Liver (tissue), 9 donors: ENCODE measurements around the gene CALY. TPM values are rescaled to one million over a fixed set of nuclear protein-coding genes. Genes with fewer than 3 reads are reported as not detected.

Experiments
- DNase-seq: peaks from one replicate; pipeline ENCODE4 v3.0.0-alpha.2; 2017; ENCODE audit warnings: low spot score
- H3K27ac ChIP-seq, 2 donors: one replicate each; pipeline ENCODE4 v1.7.0; 2013; ENCODE audit warnings: inconsistent platforms in 2 of 2, low read length in 2 of 2, control low read depth in 1 of 2, low read depth in 1 of 2, mild to moderate bottlenecking in 1 of 2
- H3K27me3 ChIP-seq, 4 donors: one replicate each; pipeline versions ENCODE4 v1.6.1 to v1.7.0; 2013; ENCODE audit warnings: low read length in 3 of 4, inconsistent platforms in 1 of 4, mild to moderate bottlenecking in 1 of 4, moderate library complexity in 1 of 4; ENCODE audit not compliant: control insufficient read depth in 4 of 4, insufficient read depth in 4 of 4
- H3K36me3 ChIP-seq, 4 donors: one replicate each; pipeline versions ENCODE4 v1.6.1 to v1.7.0; 2013; ENCODE audit warnings: low read length in 3 of 4, mild to moderate bottlenecking in 3 of 4, low read depth in 1 of 4, moderate library complexity in 1 of 4; ENCODE audit not compliant: control insufficient read depth in 4 of 4, insufficient read depth in 3 of 4
- H3K4me1 ChIP-seq, 4 donors: one replicate each; pipeline versions ENCODE4 v1.6.1 to v1.7.0; 2013; ENCODE audit warnings: low read length in 3 of 4, mild to moderate bottlenecking in 3 of 4, moderate library complexity in 1 of 4; ENCODE audit not compliant: control insufficient read depth in 4 of 4, insufficient read depth in 4 of 4
- H3K4me3 ChIP-seq, 3 donors: one replicate each; pipeline versions ENCODE4 v1.6.1 to v1.7.0; 2013; ENCODE audit warnings: low read length in 3 of 3, control low read depth in 1 of 3, low read depth in 1 of 3, mild to moderate bottlenecking in 1 of 3
- H3K9ac ChIP-seq, 2 donors: one replicate each; pipeline ENCODE4 v1.7.0; 2013; ENCODE audit warnings: low read length in 2 of 2, mild to moderate bottlenecking in 2 of 2, moderate library complexity in 2 of 2, control low read depth in 1 of 2, low read depth in 1 of 2
- H3K9me3 ChIP-seq, 4 donors: one replicate each; pipeline versions ENCODE4 v1.6.1 to v1.7.0; 2013; ENCODE audit warnings: low read length in 3 of 4; ENCODE audit not compliant: control insufficient read depth in 4 of 4
- ATF3 ChIP-seq: IDR thresholded peaks from 2 replicates; pipeline ENCODE4 v1.6.1; 2016; ENCODE audit warnings: antibody characterized with exemption
- EGR1 ChIP-seq, 2 donors: IDR thresholded peaks; 2 replicates each; pipeline ENCODE4 v1.6.1; 2016 to 2018; ENCODE audit warnings: antibody characterized with exemption in 2 of 2, low read depth in 2 of 2
- FOXA1 ChIP-seq: IDR thresholded peaks from 2 replicates; pipeline ENCODE4 v1.6.1; 2016; ENCODE audit warnings: antibody characterized with exemption
- GABPA ChIP-seq, 2 donors: IDR thresholded peaks in 1 of 2; conservative IDR thresholded peaks in 1 of 2; 2 replicates each; pipeline ENCODE4 v1.6.1; 2016; ENCODE audit warnings: antibody characterized with exemption in 2 of 2, mild to moderate bottlenecking in 1 of 2, moderate library complexity in 1 of 2
- HNF4A ChIP-seq, 2 donors: conservative IDR thresholded peaks; 2 replicates each; pipeline ENCODE4 v1.6.1; 2016; ENCODE audit warnings: antibody characterized with exemption in 2 of 2, mild to moderate bottlenecking in 2 of 2
- HNF4G ChIP-seq: IDR thresholded peaks from 2 replicates; pipeline ENCODE4 v1.6.1; 2016; ENCODE audit warnings: antibody characterized with exemption
- JUND ChIP-seq, 2 donors: IDR thresholded peaks; 2 replicates each; pipeline ENCODE4 v1.6.1; 2016; ENCODE audit warnings: antibody characterized with exemption in 2 of 2
- MAX ChIP-seq: IDR thresholded peaks from 2 replicates; pipeline ENCODE4 v1.6.1; 2016; ENCODE audit warnings: antibody characterized with exemption
- NR2F2 ChIP-seq: IDR thresholded peaks from 2 replicates; pipeline ENCODE4 v1.6.1; 2016; ENCODE audit warnings: antibody characterized with exemption
- REST ChIP-seq: IDR thresholded peaks from 2 replicates; pipeline ENCODE4 v1.6.1; 2016; ENCODE audit warnings: antibody characterized with exemption, mild to moderate bottlenecking
- RXRA ChIP-seq, 2 donors: IDR thresholded peaks; 2 replicates each; pipeline ENCODE4 v1.6.1; 2017 to 2018; ENCODE audit warnings: antibody characterized with exemption in 2 of 2, mild to moderate bottlenecking in 1 of 2
- TAF1 ChIP-seq: conservative IDR thresholded peaks from 2 replicates; pipeline ENCODE4 v1.6.1; 2016; ENCODE audit warnings: antibody characterized with exemption, mild to moderate bottlenecking
- ZBTB33 ChIP-seq: IDR thresholded peaks from 2 replicates; pipeline ENCODE4 v1.6.1; 2016; ENCODE audit warnings: antibody characterized with exemption
- WGBS: extraction: QIAGEN DNeasy Blood & Tissue Kit; methylation state at CpG from one replicate; pipeline ENCODE4 v1.1.7; 2013; 5-methylcytosine and 5-hydroxymethylcytosine counted together
- polyA plus RNA-seq, 2 donors: library from polyadenylated mRNA; stranded (reverse) in 1 of 2; unstranded in 1 of 2; fragments of 200-250 nt in 1 of 2; fragments of >200 nt in 1 of 2; fragmentation: Nextera tagmentation in 1 of 2; extraction: Ambion mirVana in 1 of 2; gene quantifications; one replicate each; pipeline versions ENCODE4 v1.2.1 to v1.2.3, GENCODE V29; 2013 to 2015
- total RNA-seq, 2 donors: library from RNA; depleted of rRNA; stranded (reverse); fragments of >200 nt; gene quantifications; one replicate each; pipeline ENCODE4 v1.2.3, GENCODE V29; 2014
- donor health status: healthy.
- donor health status: healthy.
- donor health status: healthy.
- donor health status: healthy.
- donor health status: healthy.

CALY gene
- total and polyA plus RNA-seq, 4 donors = 0.07 TPM; not detected in 3

- no peak for DNase-seq
- Histone ChIP-seq H3K9ac (no peak overlapping the region), H3K27me3 (peaks cover 0 to 17% (median 8%) of the 10 kb centered on the region in 4 donors), H3K9me3 (no peaks in the 10 kb centered on the region), H3K36me3 (no peaks in the 10 kb centered on the region), H3K27ac (no peak overlapping the region), H3K4me1 (peaks cover 2 to 22% (median 8%) of the 10 kb centered on the region in 4 donors), H3K4me3 (no peak overlapping the region)
- 46% methylated on average over 12 of the region's 12 CpGs for WGBS
- TF ChIP-seq MAX = no peak
Observed at GRCh38 chr10:133327651-133328357, 8.9 kb downstream of the CALY start.

GRCh38 chr10:133326745-133327650 lies 9.7 kb downstream of the CALY start:
- DNase-seq = no peak
- Histone ChIP-seq H3K27me3 (peaks cover 0 to 17% (median 8%) of the 10 kb centered on the region in 4 donors), H3K4me3 (no peak overlapping the region), H3K36me3 (no peaks in the 10 kb centered on the region), H3K4me1 (peaks cover 2 to 22% (median 8%) of the 10 kb centered on the region in 4 donors), H3K27ac (no peak overlapping the region), H3K9me3 (no peaks in the 10 kb centered on the region), H3K9ac (no peak overlapping the region)
- no peak for TF ChIP-seq JUND (IDR thresholded peaks at IDR 0.05)
- no peak for TF ChIP-seq GABPA (IDR thresholded peaks at IDR 0.05 in 1 of 2, conservative IDR thresholded peaks at IDR 0.05 in 1 of 2)
- TF ChIP-seq NR2F2 = no peak
- no peak for TF ChIP-seq TAF1
- TF ChIP-seq REST = no peak
- no peak for TF ChIP-seq HNF4A (conservative IDR thresholded peaks at IDR 0.05)
- no peak for TF ChIP-seq HNF4G
- TF ChIP-seq ATF3 = no peak
- no peak for TF ChIP-seq ZBTB33
- no peak for TF ChIP-seq RXRA (IDR thresholded peaks at IDR 0.05)
- no peak for TF ChIP-seq EGR1 (IDR thresholded peaks at IDR 0.05; ENCODE audit: low read depth in 2 of 2)
- TF ChIP-seq FOXA1 = no peak
- 36% methylated on average over 28 of the region's 28 CpGs for WGBS
